HUDEP-2 (cell line): ENCODE data around the gene HSF2.

Source experiments
- DNase-seq, 76 experiments: peaks; one replicate each; lab custom pipeline; 2025; ENCODE audit not compliant: unreplicated experiment in 76 of 76; lab: John Stamatoyannopoulos, UW

HSF2 gene

GRCh38 chr6:122399348-122400120 lies at the start of gene HSF2:
TSS of gene HSF2 (plus strand) at chr6:122399652. CDS start at chr6:122399738, 86 bp downstream.
- DNase-seq, result peak; percentile 8 to 99 (median 97)

DNA sequence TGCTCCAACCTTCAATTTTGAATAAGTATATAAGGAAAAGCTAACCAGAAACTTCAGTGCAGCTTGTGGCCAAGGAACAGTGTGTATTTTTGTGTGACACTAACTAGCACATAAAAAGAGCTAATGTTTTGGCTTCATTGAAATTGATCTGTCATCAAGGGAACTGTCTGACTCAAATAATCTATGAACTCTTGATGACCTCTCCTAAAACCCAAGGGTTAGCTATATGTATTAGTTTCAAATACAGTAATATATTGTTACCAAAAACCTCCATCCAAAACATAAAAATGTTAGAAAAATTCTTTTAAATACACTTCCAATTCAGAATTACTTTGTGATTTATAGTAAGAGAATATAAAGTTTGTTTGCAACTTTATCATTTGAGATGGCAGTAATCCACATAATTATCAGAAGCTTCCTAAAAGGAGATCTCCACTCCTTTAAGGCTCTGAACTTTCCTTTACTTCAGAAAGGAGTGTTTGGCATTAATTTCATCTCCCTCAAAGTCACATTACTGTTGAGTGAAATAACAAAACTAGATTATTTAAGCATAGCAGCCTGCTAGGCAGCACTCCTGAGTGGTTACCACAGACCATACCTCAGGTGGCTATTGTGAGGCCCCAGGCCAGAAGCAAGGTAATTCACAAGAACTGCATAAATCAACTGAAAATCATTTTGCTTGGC lies 46.3 kb upstream of the HSF2 start:
- no peak for DNase-seq

- no peak for DNase-seq
These were observed 38.6 kb upstream of the HSF2 start for GRCh38 chr6:122360809-122361208.

DNA sequence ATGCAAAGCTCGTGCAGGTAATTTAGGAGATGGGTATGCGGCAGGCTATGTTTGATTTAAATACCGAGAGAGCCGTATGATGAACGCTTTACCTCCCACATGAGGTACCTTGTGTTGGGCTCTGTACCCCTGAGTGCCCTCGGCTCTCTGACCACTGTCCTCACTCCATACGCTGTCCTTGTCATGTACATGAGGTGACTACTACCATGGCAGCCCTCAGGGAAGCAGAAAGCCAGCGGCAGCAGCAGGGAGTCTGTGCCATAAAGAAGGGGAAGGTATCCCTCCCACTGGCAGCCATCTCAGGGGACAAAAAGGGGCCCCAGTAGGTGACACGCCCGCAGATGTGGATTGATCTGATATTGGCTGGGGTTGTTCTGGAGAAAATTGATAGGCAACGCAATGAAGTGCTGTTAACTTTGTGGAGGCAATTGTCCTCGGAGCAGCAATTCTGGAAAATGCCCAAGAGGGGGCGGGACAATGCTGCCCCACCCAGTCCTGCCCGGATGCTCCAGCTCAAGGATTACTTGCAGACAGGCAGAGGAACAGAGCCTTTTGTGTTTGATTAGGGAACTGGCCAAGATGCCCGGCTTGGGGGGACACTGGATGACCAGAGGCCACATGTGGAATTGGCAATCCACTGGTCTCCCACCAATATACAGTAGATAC lies 38.0 kb upstream of the HSF2 start:
- DNase-seq, result peak in 15 of 76 experiments; percentile 2 to 40 (median 11)

DNA sequence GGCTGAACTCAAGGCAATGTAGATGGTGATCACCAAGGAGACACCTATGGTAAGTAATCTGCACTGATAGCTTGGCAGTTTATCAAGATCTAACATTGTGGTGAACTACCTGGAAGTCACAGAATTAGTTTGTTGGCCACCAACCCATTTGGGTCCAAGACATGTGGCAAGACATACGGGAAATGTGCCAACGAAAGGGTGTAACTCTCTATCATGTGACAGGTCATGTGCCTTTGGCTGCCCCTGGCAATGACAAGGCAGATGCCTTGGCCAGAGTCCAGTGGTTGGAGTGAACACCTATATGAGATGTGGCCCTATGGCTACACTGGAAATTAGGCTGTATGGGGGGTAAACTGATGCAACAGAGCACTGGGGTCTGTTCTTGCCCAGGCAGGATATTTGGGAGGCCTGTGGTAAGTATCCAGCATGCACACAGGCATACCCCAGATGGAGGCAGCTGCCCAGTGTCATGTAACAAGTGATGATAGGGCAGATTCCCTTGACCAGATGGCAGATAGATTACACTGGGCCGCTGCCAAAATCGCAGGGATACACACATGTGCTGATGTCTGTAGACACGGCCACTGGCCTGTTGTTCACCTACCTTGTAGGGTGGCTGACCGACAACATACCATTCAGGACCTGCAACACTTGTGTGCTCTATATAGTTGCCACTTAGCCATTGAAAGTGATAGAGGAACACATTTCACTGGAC lies 35.5 kb upstream of the HSF2 start:
- peak in 58 of 76 experiments; percentile 9 to 77 (median 34) for DNase-seq

- DNase-seq, result peak in 64 of 76 experiments; percentile 17 to 82 (median 46)
These were observed 33.6 kb upstream of the HSF2 start for GRCh38 chr6:122365775-122366403.

GRCh38 chr6:122367171-122367570 lies 32.3 kb upstream of the HSF2 start:
- DNase-seq, result no peak

GRCh38 chr6:122369536-122369935 lies 29.9 kb upstream of the HSF2 start:
- DNase-seq, result no peak

DNA sequence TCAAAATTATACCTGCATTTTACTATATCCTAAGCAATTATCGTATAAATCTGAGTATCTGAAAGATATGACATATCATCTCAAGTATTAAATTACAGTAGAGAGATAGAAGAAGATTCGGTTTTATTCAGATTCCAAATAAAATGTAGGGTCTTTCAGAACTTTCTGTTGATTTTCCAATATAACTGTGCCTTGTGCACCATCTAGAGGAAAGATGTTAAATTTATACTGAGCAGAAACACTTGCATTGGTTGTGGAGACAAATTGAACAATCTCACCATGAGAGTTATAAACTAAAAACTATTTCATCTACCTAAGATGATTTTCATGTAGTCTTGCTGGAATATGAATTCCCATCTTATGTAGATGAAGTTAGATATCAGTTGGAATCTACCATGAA lies 26.8 kb upstream of the HSF2 start:
- peak in 4 of 76 experiments; percentile 2 to 21 (median 8) for DNase-seq

DNA sequence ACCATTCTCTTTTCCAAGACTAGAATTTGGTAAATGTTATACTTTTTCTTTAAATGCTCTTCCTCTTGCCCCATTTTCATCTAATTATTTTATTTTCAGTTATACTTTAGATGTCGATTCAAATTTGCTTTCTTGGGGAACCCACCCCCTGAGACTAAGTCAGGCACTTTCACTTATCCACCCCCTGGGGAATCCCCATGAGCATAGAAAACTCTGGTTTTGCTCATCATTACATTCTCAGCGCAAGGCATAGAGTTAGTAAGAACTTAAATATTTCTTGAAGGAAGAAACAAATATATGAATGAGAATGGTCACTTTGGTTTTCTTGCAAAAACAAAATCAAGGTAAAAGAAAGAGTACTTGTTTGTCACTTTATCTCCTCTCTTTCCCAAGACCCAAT lies 25.1 kb upstream of the HSF2 start:
- DNase-seq, result no peak

- DNase-seq, result no peak
These were observed 23.2 kb upstream of the HSF2 start for GRCh38 chr6:122376246-122376645.

GRCh38 chr6:122381494-122382265 lies 17.8 kb upstream of the HSF2 start:
- DNase-seq, result peak in 55 of 76 experiments; percentile 6 to 77 (median 37)

GRCh38 chr6:122385857-122386612 lies 13.4 kb upstream of the HSF2 start:
- no peak for DNase-seq

- no peak for DNase-seq
These were observed 10.5 kb upstream of the HSF2 start for GRCh38 chr6:122388945-122389344.

GRCh38 chr6:122389704-122390372 lies 9.6 kb upstream of the HSF2 start:
- DNase-seq, result no peak

- no peak for DNase-seq
These were observed 6.7 kb upstream of the HSF2 start for GRCh38 chr6:122392564-122393350.

- DNase-seq, result no peak
These were observed 6.0 kb upstream of the HSF2 start for GRCh38 chr6:122393351-122393896.
